Chondrocyte (in vitro differentiated cells): ENCODE measurements around the gene HOXB5. TPM values are rescaled to one million over a fixed set of nuclear protein-coding genes. Genes with fewer than 3 reads are reported as not detected.

Source experiments
- DNase-seq: peaks from one replicate; pipeline ENCODE4 v3.0.0; 2021; ENCODE audit warnings: mixed read lengths, low spot score
- H3K27ac Mint-ChIP-seq: one replicate; pipeline ENCODE4 v1.8.0; 2021; ENCODE audit warnings: mild to moderate bottlenecking, moderate library complexity, mixed read lengths; ENCODE audit not compliant: unreplicated experiment
- H3K27me3 Mint-ChIP-seq: 2 replicates; pipeline ENCODE4 v1.8.0; 2021; ENCODE audit warnings: low read depth, mixed read lengths
- H3K36me3 Mint-ChIP-seq: 2 replicates; pipeline ENCODE4 v1.8.0; 2021; ENCODE audit warnings: low read depth, mixed read lengths
- H3K4me1 Mint-ChIP-seq: 2 replicates; pipeline ENCODE4 v1.8.0; 2021; ENCODE audit warnings: low read depth, mild to moderate bottlenecking, mixed read lengths
- H3K4me3 Mint-ChIP-seq: one replicate; pipeline ENCODE4 v1.8.0; 2021; ENCODE audit warnings: mild to moderate bottlenecking, moderate library complexity, mixed read lengths; ENCODE audit not compliant: unreplicated experiment
- H3K9me3 Mint-ChIP-seq: 2 replicates; pipeline ENCODE4 v1.8.0; 2021; ENCODE audit warnings: low read depth, mixed read lengths
- total RNA-seq: library from RNA; stranded (reverse); gene quantifications from 3 replicates; pipeline ENCODE4 v1.2.1, GENCODE V29; 2021
- TF ChIP-seq, protein P1 (sequence below): fragments of 200-600 bp; sonication (generic); IDR thresholded peaks from 2 replicates; pipeline ENCODE4 v1.5.0; 2021; ENCODE audit warnings: antibody characterized with exemption, mild to moderate bottlenecking, moderate library complexity

Gene HOXB5
- total RNA-seq, 1 donor from 2014 or later, result not detected

GRCh38 chr17:48634493-48635208 is 41.1 kb upstream of the HOXB5 start:
- peaks cover 90% of the 10 kb centered on the region for H3K27me3 Mint-ChIP-seq
- no peak overlapping the region for H3K27ac Mint-ChIP-seq
- H3K9me3 Mint-ChIP-seq, result no peaks in the 10 kb centered on the region
- H3K4me3 Mint-ChIP-seq, result no peak overlapping the region
- peaks cover 1% of the 10 kb centered on the region for H3K36me3 Mint-ChIP-seq
- DNase-seq, result no peak
- peaks cover 4% of the 10 kb centered on the region for H3K4me1 Mint-ChIP-seq
- TF ChIP-seq, protein P1, sequence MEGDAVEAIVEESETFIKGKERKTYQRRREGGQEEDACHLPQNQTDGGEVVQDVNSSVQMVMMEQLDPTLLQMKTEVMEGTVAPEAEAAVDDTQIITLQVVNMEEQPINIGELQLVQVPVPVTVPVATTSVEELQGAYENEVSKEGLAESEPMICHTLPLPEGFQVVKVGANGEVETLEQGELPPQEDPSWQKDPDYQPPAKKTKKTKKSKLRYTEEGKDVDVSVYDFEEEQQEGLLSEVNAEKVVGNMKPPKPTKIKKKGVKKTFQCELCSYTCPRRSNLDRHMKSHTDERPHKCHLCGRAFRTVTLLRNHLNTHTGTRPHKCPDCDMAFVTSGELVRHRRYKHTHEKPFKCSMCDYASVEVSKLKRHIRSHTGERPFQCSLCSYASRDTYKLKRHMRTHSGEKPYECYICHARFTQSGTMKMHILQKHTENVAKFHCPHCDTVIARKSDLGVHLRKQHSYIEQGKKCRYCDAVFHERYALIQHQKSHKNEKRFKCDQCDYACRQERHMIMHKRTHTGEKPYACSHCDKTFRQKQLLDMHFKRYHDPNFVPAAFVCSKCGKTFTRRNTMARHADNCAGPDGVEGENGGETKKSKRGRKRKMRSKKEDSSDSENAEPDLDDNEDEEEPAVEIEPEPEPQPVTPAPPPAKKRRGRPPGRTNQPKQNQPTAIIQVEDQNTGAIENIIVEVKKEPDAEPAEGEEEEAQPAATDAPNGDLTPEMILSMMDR, result no peak

GRCh38 chr17:48633266-48633677 is 39.7 kb upstream of the HOXB5 start:
- no peak overlapping the region for H3K27ac Mint-ChIP-seq
- TF ChIP-seq, protein P1, result no peak
- peaks cover 4% of the 10 kb centered on the region for H3K4me1 Mint-ChIP-seq
- no peak overlapping the region for H3K4me3 Mint-ChIP-seq
- peaks cover 91% of the 10 kb centered on the region for H3K27me3 Mint-ChIP-seq
- no peak for DNase-seq
- no peaks in the 10 kb centered on the region for H3K9me3 Mint-ChIP-seq
- H3K36me3 Mint-ChIP-seq, result peaks cover 1% of the 10 kb centered on the region

- H3K9me3 Mint-ChIP-seq, result no peaks in the 10 kb centered on the region
- DNase-seq, result no peak
- TF ChIP-seq, protein P1, result no peak
- H3K27ac Mint-ChIP-seq, result no peak overlapping the region
- H3K4me3 Mint-ChIP-seq, result no peak overlapping the region
- peaks cover 91% of the 10 kb centered on the region for H3K27me3 Mint-ChIP-seq
- H3K4me1 Mint-ChIP-seq, result peaks cover 4% of the 10 kb centered on the region
- peaks cover 1% of the 10 kb centered on the region for H3K36me3 Mint-ChIP-seq
Observed at GRCh38 chr17:48632579-48633265, 39.1 kb upstream of the HOXB5 start.

GRCh38 chr17:48631693-48632578 is 38.4 kb upstream of the HOXB5 start:
- Mint-ChIP-seq H3K27ac (no peak overlapping the region), H3K9me3 (no peaks in the 10 kb centered on the region)

More at GRCh38 chr17:48631693-48632578, 38.4 kb upstream of the HOXB5 start:
- TF ChIP-seq, protein P1, result no peak
- DNase-seq, result no peak
- Mint-ChIP-seq H3K27me3 (peaks cover 90% of the 10 kb centered on the region), H3K4me3 (no peak overlapping the region), H3K36me3 (peaks cover 1% of the 10 kb centered on the region), H3K4me1 (peaks cover 4% of the 10 kb centered on the region)
